Measurements from ENCODE around the gene ARGFX.

Gene ARGFX

DNA sequence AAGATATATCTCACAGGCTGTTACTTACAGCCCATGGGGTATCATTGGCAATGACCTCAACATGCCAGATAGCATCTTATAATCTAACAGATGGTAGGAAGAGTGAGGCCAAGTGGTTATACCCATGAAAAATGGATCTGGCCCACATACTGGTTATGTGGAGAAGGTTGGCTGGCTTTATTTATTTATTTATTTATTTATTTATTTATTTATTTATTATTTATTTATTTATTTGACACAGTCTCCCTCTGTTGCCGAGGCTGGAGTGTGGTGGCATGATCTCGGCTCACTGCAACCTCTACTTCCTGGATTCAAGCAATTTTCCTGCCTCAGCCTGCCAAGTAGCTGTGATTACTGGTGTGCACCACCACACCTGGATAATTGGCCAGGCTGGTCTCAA, 37.0 kb downstream of the ARGFX start:
- no peak for ATAC-seq
- TF ChIP-seq, protein P1, sequence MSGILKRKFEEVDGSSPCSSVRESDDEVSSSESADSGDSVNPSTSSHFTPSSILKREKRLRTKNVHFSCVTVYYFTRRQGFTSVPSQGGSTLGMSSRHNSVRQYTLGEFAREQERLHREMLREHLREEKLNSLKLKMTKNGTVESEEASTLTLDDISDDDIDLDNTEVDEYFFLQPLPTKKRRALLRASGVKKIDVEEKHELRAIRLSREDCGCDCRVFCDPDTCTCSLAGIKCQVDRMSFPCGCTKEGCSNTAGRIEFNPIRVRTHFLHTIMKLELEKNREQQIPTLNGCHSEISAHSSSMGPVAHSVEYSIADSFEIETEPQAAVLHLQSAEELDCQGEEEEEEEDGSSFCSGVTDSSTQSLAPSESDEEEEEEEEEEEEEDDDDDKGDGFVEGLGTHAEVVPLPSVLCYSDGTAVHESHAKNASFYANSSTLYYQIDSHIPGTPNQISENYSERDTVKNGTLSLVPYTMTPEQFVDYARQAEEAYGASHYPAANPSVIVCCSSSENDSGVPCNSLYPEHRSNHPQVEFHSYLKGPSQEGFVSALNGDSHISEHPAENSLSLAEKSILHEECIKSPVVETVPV (CRISPR knock-in tag; IDR thresholded peaks at IDR 0.05), result no peak
- no peak for TF ChIP-seq ZFP30 (CRISPR knock-in tag; IDR thresholded peaks at IDR 0.05)
- TF ChIP-seq ZNF565 (CRISPR knock-in tag; conservative IDR thresholded peaks at IDR 0.05; ENCODE audit: low read depth), result no peak
- TF ChIP-seq ARNTL (CRISPR knock-in tag; IDR thresholded peaks at IDR 0.05; ENCODE audit: borderline replicate concordance, low read depth), result no peak
- no peak for TF ChIP-seq RARB (CRISPR knock-in tag; IDR thresholded peaks at IDR 0.05)
- TF ChIP-seq CSDC2 (CRISPR knock-in tag; IDR thresholded peaks at IDR 0.05), result no peak
- no peak for TF ChIP-seq SNAI2 (CRISPR knock-in tag; IDR thresholded peaks at IDR 0.05)
- TF ChIP-seq ZFP3 (CRISPR knock-in tag; IDR thresholded peaks at IDR 0.05), result no peak
- TF ChIP-seq ZNF70 (CRISPR knock-in tag; IDR thresholded peaks at IDR 0.05), result no peak
- TF ChIP-seq, protein P2, sequence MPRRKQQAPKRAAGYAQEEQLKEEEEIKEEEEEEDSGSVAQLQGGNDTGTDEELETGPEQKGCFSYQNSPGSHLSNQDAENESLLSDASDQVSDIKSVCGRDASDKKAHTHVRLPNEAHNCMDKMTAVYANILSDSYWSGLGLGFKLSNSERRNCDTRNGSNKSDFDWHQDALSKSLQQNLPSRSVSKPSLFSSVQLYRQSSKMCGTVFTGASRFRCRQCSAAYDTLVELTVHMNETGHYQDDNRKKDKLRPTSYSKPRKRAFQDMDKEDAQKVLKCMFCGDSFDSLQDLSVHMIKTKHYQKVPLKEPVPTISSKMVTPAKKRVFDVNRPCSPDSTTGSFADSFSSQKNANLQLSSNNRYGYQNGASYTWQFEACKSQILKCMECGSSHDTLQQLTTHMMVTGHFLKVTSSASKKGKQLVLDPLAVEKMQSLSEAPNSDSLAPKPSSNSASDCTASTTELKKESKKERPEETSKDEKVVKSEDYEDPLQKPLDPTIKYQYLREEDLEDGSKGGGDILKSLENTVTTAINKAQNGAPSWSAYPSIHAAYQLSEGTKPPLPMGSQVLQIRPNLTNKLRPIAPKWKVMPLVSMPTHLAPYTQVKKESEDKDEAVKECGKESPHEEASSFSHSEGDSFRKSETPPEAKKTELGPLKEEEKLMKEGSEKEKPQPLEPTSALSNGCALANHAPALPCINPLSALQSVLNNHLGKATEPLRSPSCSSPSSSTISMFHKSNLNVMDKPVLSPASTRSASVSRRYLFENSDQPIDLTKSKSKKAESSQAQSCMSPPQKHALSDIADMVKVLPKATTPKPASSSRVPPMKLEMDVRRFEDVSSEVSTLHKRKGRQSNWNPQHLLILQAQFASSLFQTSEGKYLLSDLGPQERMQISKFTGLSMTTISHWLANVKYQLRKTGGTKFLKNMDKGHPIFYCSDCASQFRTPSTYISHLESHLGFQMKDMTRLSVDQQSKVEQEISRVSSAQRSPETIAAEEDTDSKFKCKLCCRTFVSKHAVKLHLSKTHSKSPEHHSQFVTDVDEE (CRISPR knock-in tag; IDR thresholded peaks at IDR 0.05), result no peak
- no peak for TF ChIP-seq OSR1 (CRISPR knock-in tag; IDR thresholded peaks at IDR 0.05)
- no peak for TF ChIP-seq ISL1 (CRISPR knock-in tag; IDR thresholded peaks at IDR 0.05)
- TF ChIP-seq TCF4 (CRISPR knock-in tag; IDR thresholded peaks at IDR 0.05; ENCODE audit: borderline replicate concordance), result no peak
- TF ChIP-seq, protein P3, sequence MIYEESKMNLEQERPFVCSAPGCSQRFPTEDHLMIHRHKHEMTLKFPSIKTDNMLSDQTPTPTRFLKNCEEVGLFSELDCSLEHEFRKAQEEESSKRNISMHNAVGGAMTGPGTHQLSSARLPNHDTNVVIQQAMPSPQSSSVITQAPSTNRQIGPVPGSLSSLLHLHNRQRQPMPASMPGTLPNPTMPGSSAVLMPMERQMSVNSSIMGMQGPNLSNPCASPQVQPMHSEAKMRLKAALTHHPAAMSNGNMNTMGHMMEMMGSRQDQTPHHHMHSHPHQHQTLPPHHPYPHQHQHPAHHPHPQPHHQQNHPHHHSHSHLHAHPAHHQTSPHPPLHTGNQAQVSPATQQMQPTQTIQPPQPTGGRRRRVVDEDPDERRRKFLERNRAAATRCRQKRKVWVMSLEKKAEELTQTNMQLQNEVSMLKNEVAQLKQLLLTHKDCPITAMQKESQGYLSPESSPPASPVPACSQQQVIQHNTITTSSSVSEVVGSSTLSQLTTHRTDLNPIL (CRISPR knock-in tag; IDR thresholded peaks at IDR 0.05; ENCODE audit: low read depth), result no peak
- TF ChIP-seq ZNF8 (CRISPR knock-in tag; IDR thresholded peaks at IDR 0.05), result no peak
- TF ChIP-seq, protein P4, sequence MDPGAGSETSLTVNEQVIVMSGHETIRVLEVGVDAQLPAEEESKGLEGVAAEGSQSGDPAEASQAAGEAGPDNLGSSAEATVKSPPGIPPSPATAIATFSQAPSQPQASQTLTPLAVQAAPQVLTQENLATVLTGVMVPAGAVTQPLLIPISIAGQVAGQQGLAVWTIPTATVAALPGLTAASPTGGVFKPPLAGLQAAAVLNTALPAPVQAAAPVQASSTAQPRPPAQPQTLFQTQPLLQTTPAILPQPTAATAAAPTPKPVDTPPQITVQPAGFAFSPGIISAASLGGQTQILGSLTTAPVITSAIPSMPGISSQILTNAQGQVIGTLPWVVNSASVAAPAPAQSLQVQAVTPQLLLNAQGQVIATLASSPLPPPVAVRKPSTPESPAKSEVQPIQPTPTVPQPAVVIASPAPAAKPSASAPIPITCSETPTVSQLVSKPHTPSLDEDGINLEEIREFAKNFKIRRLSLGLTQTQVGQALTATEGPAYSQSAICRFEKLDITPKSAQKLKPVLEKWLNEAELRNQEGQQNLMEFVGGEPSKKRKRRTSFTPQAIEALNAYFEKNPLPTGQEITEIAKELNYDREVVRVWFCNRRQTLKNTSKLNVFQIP (CRISPR knock-in tag; IDR thresholded peaks at IDR 0.05; ENCODE audit: borderline replicate concordance, low read depth), result no peak
- no peak for TF ChIP-seq PPARA (CRISPR knock-in tag; IDR thresholded peaks at IDR 0.05; ENCODE audit: borderline replicate concordance)

DNA sequence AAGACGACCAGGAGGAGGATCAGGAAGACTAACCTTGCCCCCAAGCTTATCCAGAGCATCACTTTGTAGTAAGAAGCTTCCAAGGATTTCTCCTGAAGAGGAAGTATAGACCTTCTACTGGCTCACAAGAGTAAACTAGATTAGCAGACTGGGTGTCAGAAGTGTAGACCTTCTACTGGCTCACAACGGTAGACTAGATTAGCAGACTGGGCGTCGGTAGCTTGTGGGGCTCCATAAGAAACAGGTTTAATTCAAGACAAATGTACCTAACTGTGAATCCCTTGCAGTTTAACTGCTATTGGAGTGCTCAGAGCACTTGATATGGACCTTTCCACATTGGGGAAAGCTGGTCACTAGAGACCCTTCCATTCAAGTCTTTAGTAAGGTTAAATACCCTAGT, 38.4 kb downstream of the ARGFX start:
- no peak for ATAC-seq
- TF ChIP-seq BACH2 (CRISPR knock-in tag; IDR thresholded peaks at IDR 0.05; ENCODE audit: borderline replicate concordance) (no peak), ISL1 (CRISPR knock-in tag; IDR thresholded peaks at IDR 0.05) (no peak), RARB (CRISPR knock-in tag; IDR thresholded peaks at IDR 0.05) (no peak)
- TF ChIP-seq, protein P4 (CRISPR knock-in tag; IDR thresholded peaks at IDR 0.05; ENCODE audit: borderline replicate concordance, low read depth), result no peak
- TF ChIP-seq, protein P3 (CRISPR knock-in tag; IDR thresholded peaks at IDR 0.05; ENCODE audit: low read depth), result no peak

Data from SK-N-SH treated with all-trans-retinoic acid at 6 μM for 48 hours (cell line).